Activated naive CD8-positive, alpha-beta T cell treated with anti-CD3 and anti-CD28 coated beads, Interleukin-2, amount 10 ng/mL, durations not matched to agents 7 days and 5 days (primary cell): ENCODE data around the gene CXCL12. TPM values are rescaled to one million over a fixed set of nuclear protein-coding genes. Genes with fewer than 3 reads are reported as not detected.

Experiments used
- ATAC-seq: fragments of 150-1000 bp; cut with Tn5 transposase; one replicate; pipeline ENCODE4 v1.10.0; 2021; ENCODE audit warnings: low read depth, moderate library complexity
- POLR2A ChIA-PET: fragments of 350-600 bp; sonication (Branson Sonifier 250); formaldehyde crosslinking; loops from one replicate; lab custom pipeline; 2021; ENCODE audit warnings: antibody characterized with exemption; lab: Charles Lee
- DNase-seq: peaks from one replicate; pipeline ENCODE4 v3.0.0; 2021
- H3K27ac Mint-ChIP-seq: one replicate; pipeline ENCODE4 v1.8.0; 2022; ENCODE audit warnings: mild to moderate bottlenecking, mixed read lengths
- H3K27me3 Mint-ChIP-seq: one replicate; pipeline ENCODE4 v1.8.0; 2022; ENCODE audit warnings: mild to moderate bottlenecking, moderate library complexity, mixed read lengths
- H3K36me3 Mint-ChIP-seq: one replicate; pipeline ENCODE4 v1.8.0; 2021; ENCODE audit warnings: mild to moderate bottlenecking, mixed read lengths
- H3K4me1 Mint-ChIP-seq: one replicate; pipeline ENCODE4 v1.8.0; 2021; ENCODE audit warnings: mixed read lengths
- H3K4me3 Mint-ChIP-seq: one replicate; pipeline ENCODE4 v1.8.0; 2022; ENCODE audit warnings: mild to moderate bottlenecking, moderate library complexity, mixed read lengths
- H3K9me3 Mint-ChIP-seq: one replicate; pipeline ENCODE4 v1.8.0; 2021; ENCODE audit warnings: mixed read lengths
- total RNA-seq, 2 experiments: library from RNA; stranded (reverse); gene quantifications; one replicate each; pipeline ENCODE4 v1.2.3, GENCODE V29; 2021

Gene CXCL12
- total RNA-seq, 2 experiments from 2014 or later, result not detected

GRCh38 chr10:44385696-44386441 is 972 bp upstream of the CXCL12 start:
- no peaks in the 10 kb centered on the region for H3K4me1 Mint-ChIP-seq
- DNase-seq (peak; percentile 29), ATAC-seq (no peak)
- H3K4me3 Mint-ChIP-seq, result peak overlapping the region; percentile 66
- no peaks in the 10 kb centered on the region for H3K9me3 Mint-ChIP-seq
- peaks cover 36% of the 10 kb centered on the region for H3K27me3 Mint-ChIP-seq
- H3K36me3 Mint-ChIP-seq, result no peaks in the 10 kb centered on the region
- POLR2A ChIA-PET, result no interaction called here
- H3K27ac Mint-ChIP-seq, result no peak overlapping the region

- Mint-ChIP-seq H3K27me3 (peaks cover 36% of the 10 kb centered on the region), H3K36me3 (no peaks in the 10 kb centered on the region), H3K9me3 (no peaks in the 10 kb centered on the region), H3K4me1 (no peaks in the 10 kb centered on the region), H3K27ac (no peak overlapping the region), H3K4me3 (no peak overlapping the region)
- POLR2A ChIA-PET, result no interaction called here
- DNase-seq (peak; percentile 39), ATAC-seq (no peak)
Observed at GRCh38 chr10:44384601-44385025, 284 bp downstream of the CXCL12 start.

- Mint-ChIP-seq H3K4me3 (no peak overlapping the region), H3K4me1 (no peaks in the 10 kb centered on the region), H3K9me3 (no peaks in the 10 kb centered on the region), H3K27ac (no peak overlapping the region), H3K36me3 (no peaks in the 10 kb centered on the region), H3K27me3 (peaks cover 36% of the 10 kb centered on the region)
- ATAC-seq, result no peak
- POLR2A ChIA-PET, result no interaction called here
- no peak for DNase-seq
Observed at GRCh38 chr10:44383749-44384600, 922 bp downstream of the CXCL12 start.

- POLR2A ChIA-PET, result no interaction called here
- H3K9me3 Mint-ChIP-seq, result no peaks in the 10 kb centered on the region
- no peak overlapping the region for H3K4me3 Mint-ChIP-seq
- H3K4me1 Mint-ChIP-seq, result no peaks in the 10 kb centered on the region
- DNase-seq (no peak), ATAC-seq (no peak)
- H3K27me3 Mint-ChIP-seq, result peaks cover 36% of the 10 kb centered on the region
- H3K36me3 Mint-ChIP-seq, result no peaks in the 10 kb centered on the region
- H3K27ac Mint-ChIP-seq, result no peak overlapping the region
Observed at GRCh38 chr10:44382981-44383748, 1.7 kb downstream of the CXCL12 start.

- Mint-ChIP-seq H3K4me3 (no peak overlapping the region), H3K9me3 (no peaks in the 10 kb centered on the region), H3K36me3 (no peaks in the 10 kb centered on the region), H3K4me1 (no peaks in the 10 kb centered on the region), H3K27me3 (peaks cover 35% of the 10 kb centered on the region), H3K27ac (no peak overlapping the region)
- ATAC-seq, result no peak
- POLR2A ChIA-PET, result no interaction called here
- DNase-seq, result no peak
Observed at GRCh38 chr10:44382131-44382858, 2.6 kb downstream of the CXCL12 start.

- H3K27me3 Mint-ChIP-seq, result peaks cover 32% of the 10 kb centered on the region
- no peak overlapping the region for H3K27ac Mint-ChIP-seq
- H3K4me3 Mint-ChIP-seq, result no peak overlapping the region
- ATAC-seq (no peak), DNase-seq (no peak)
- no peaks in the 10 kb centered on the region for H3K4me1 Mint-ChIP-seq
- POLR2A ChIA-PET, result no interaction called here
- H3K9me3 Mint-ChIP-seq, result no peaks in the 10 kb centered on the region
- H3K36me3 Mint-ChIP-seq, result no peaks in the 10 kb centered on the region
Observed at GRCh38 chr10:44380829-44381600, 3.9 kb downstream of the CXCL12 start.

GRCh38 chr10:44379907-44380306 is 5.0 kb downstream of the CXCL12 start:
- Mint-ChIP-seq H3K27ac (no peak overlapping the region), H3K4me1 (no peaks in the 10 kb centered on the region), H3K4me3 (no peak overlapping the region), H3K36me3 (no peaks in the 10 kb centered on the region), H3K9me3 (no peaks in the 10 kb centered on the region), H3K27me3 (peaks cover 24% of the 10 kb centered on the region)
- DNase-seq (no peak), ATAC-seq (no peak)
- POLR2A ChIA-PET, result no interaction called here

GRCh38 chr10:44378626-44379025 is 6.3 kb downstream of the CXCL12 start:
- H3K4me1 Mint-ChIP-seq, result no peaks in the 10 kb centered on the region
- DNase-seq (no peak), ATAC-seq (no peak)
- no peak overlapping the region for H3K27ac Mint-ChIP-seq
- no peaks in the 10 kb centered on the region for H3K9me3 Mint-ChIP-seq
- no peaks in the 10 kb centered on the region for H3K36me3 Mint-ChIP-seq
- no peak overlapping the region for H3K4me3 Mint-ChIP-seq
- peaks cover 19% of the 10 kb centered on the region for H3K27me3 Mint-ChIP-seq
- POLR2A ChIA-PET, result no interaction called here

- Mint-ChIP-seq H3K36me3 (no peaks in the 10 kb centered on the region), H3K9me3 (no peaks in the 10 kb centered on the region), H3K4me1 (no peaks in the 10 kb centered on the region), H3K4me3 (no peak overlapping the region), H3K27ac (no peak overlapping the region), H3K27me3 (peaks cover 10% of the 10 kb centered on the region)
- POLR2A ChIA-PET, result no interaction called here
- DNase-seq, result no peak
- ATAC-seq, result no peak
Observed at GRCh38 chr10:44377651-44378310, 7.1 kb downstream of the CXCL12 start.

- H3K27ac Mint-ChIP-seq, result no peak overlapping the region
- ATAC-seq (no peak), DNase-seq (no peak)
- POLR2A ChIA-PET, result no interaction called here
- no peak overlapping the region for H3K4me3 Mint-ChIP-seq
- no peaks in the 10 kb centered on the region for H3K36me3 Mint-ChIP-seq
- peaks cover 4% of the 10 kb centered on the region for H3K27me3 Mint-ChIP-seq
- no peaks in the 10 kb centered on the region for H3K9me3 Mint-ChIP-seq
- no peaks in the 10 kb centered on the region for H3K4me1 Mint-ChIP-seq
Observed at GRCh38 chr10:44376472-44377099, 8.3 kb downstream of the CXCL12 start.

GRCh38 chr10:44374155-44374554 is 10.7 kb downstream of the CXCL12 start:
- H3K4me3 Mint-ChIP-seq, result no peak overlapping the region
- H3K36me3 Mint-ChIP-seq, result no peaks in the 10 kb centered on the region
- ATAC-seq (no peak), DNase-seq (no peak)
- H3K4me1 Mint-ChIP-seq, result no peaks in the 10 kb centered on the region
- peaks cover 2% of the 10 kb centered on the region for H3K27me3 Mint-ChIP-seq
- POLR2A ChIA-PET, result no interaction called here
- H3K9me3 Mint-ChIP-seq, result no peaks in the 10 kb centered on the region
- no peak overlapping the region for H3K27ac Mint-ChIP-seq
